HL-60 (cell line): ENCODE results near the gene TRAP1.

Experiments used
- DNase-seq, 2 experiments: peaks; one replicate each; pipeline ENCODE4 v3.0.0-alpha.2; 2010 to 2020; ENCODE audit warnings: low read depth in 1 of 2, low spot score in 1 of 2
- H3K27ac ChIP-seq: fragments of 250-450 bp; sonication (Bioruptor Pico); replicated peaks from 2 replicates; pipeline ENCODE4 v1.5.1; 2020; ENCODE audit warnings: mild to moderate bottlenecking, moderate library complexity
- H3K27me3 ChIP-seq: fragments of 250-450 bp; sonication (Bioruptor Pico); 2 replicates; pipeline ENCODE4 v1.5.1; 2021; ENCODE audit warnings: mild to moderate bottlenecking, moderate library complexity; ENCODE audit not compliant: insufficient read depth, poor library complexity, severe bottlenecking
- H3K4me3 ChIP-seq: replicated peaks from 2 replicates; pipeline ENCODE4 v1.5.1; 2011; ENCODE audit warnings: mild to moderate bottlenecking, control low read depth, low read length; ENCODE audit not compliant: insufficient read depth
- GABPA ChIP-seq: IDR thresholded peaks from 2 replicates; pipeline ENCODE4 v1.6.1; 2012; ENCODE audit warnings: low read depth
- POLR2AphosphoS5 ChIP-seq: IDR thresholded peaks from 2 replicates; pipeline ENCODE4 v1.6.1; 2012; ENCODE audit warnings: low read depth
- SPI1 ChIP-seq: IDR thresholded peaks from 2 replicates; pipeline ENCODE4 v1.6.1; 2012; ENCODE audit warnings: low read depth, mild to moderate bottlenecking, borderline replicate concordance
- TF ChIP-seq, protein P1 (sequence below): IDR thresholded peaks from one replicate; pipeline ENCODE4 v1.5.1; 2011; ENCODE audit warnings: low read length, control low read depth, inconsistent platforms; ENCODE audit not compliant: insufficient read depth
- TF ChIP-seq, protein P2 (sequence below): IDR thresholded peaks from 2 replicates; pipeline ENCODE4 v1.6.1; 2012; ENCODE audit warnings: low read depth; ENCODE audit not compliant: insufficient replicate concordance

TRAP1 gene

DNA sequence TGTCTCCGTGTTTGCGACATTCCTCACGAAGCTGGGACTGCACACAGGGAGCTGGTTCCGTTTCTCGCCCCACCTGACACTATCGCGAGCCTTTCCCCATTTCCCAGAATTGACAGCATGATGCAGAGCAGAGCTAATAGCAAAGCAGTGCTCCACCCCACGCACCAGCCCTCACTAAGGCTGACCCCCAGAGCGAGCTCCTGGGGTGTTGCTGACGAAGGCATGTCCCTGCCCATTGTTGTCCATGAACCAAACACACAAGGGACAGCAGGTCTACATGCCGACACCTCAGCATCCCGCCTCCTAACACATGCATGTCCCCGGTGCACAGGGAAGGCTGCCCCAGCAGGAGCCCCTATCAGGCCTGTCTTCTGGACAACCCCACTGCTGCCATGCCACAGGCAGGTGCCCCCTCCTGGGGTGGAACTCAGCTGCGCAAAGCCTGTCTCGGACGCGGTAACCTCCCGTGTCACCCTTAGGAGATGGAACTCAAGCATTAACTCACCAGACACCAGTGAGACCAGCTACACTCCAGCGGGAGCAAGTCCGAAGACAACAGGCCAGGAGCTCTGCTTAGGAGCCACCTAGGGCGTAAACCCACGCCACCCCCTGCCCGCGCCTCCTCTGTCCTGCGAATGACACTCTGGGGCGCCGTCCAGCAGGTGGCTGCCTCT is 16.9 kb upstream of the TRAP1 start:
- Histone ChIP-seq H3K4me3 (no peak overlapping the region), H3K27ac (no peak overlapping the region), H3K27me3 (no peaks in the 10 kb centered on the region)
- no peak for TF ChIP-seq SPI1
- TF ChIP-seq, protein P1, sequence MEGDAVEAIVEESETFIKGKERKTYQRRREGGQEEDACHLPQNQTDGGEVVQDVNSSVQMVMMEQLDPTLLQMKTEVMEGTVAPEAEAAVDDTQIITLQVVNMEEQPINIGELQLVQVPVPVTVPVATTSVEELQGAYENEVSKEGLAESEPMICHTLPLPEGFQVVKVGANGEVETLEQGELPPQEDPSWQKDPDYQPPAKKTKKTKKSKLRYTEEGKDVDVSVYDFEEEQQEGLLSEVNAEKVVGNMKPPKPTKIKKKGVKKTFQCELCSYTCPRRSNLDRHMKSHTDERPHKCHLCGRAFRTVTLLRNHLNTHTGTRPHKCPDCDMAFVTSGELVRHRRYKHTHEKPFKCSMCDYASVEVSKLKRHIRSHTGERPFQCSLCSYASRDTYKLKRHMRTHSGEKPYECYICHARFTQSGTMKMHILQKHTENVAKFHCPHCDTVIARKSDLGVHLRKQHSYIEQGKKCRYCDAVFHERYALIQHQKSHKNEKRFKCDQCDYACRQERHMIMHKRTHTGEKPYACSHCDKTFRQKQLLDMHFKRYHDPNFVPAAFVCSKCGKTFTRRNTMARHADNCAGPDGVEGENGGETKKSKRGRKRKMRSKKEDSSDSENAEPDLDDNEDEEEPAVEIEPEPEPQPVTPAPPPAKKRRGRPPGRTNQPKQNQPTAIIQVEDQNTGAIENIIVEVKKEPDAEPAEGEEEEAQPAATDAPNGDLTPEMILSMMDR = no peak
- no peak for TF ChIP-seq POLR2AphosphoS5
- TF ChIP-seq, protein P2, sequence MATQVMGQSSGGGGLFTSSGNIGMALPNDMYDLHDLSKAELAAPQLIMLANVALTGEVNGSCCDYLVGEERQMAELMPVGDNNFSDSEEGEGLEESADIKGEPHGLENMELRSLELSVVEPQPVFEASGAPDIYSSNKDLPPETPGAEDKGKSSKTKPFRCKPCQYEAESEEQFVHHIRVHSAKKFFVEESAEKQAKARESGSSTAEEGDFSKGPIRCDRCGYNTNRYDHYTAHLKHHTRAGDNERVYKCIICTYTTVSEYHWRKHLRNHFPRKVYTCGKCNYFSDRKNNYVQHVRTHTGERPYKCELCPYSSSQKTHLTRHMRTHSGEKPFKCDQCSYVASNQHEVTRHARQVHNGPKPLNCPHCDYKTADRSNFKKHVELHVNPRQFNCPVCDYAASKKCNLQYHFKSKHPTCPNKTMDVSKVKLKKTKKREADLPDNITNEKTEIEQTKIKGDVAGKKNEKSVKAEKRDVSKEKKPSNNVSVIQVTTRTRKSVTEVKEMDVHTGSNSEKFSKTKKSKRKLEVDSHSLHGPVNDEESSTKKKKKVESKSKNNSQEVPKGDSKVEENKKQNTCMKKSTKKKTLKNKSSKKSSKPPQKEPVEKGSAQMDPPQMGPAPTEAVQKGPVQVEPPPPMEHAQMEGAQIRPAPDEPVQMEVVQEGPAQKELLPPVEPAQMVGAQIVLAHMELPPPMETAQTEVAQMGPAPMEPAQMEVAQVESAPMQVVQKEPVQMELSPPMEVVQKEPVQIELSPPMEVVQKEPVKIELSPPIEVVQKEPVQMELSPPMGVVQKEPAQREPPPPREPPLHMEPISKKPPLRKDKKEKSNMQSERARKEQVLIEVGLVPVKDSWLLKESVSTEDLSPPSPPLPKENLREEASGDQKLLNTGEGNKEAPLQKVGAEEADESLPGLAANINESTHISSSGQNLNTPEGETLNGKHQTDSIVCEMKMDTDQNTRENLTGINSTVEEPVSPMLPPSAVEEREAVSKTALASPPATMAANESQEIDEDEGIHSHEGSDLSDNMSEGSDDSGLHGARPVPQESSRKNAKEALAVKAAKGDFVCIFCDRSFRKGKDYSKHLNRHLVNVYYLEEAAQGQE = no peak
- no peak for TF ChIP-seq GABPA
- DNase-seq = no peak

DNA sequence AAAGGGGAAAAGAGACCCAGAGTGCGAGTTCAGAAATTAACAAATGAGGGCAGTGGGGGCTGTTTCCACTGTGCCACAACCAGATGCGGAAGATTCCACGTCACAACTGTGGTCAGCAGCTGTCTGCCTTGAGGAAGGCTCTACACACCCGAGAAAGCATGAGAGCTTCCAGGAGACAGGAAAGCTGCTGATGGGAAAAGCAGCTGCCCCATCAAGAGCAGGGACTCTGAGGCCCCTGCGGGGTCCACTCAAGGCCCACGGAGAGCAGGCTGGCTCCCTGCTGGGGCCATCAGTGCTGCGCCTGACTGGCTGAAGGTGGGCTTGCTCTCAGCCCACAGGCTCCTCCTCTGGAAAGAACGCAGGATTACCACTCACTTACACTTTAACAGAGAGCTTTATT is 14.8 kb upstream of the TRAP1 start:
- TF ChIP-seq, protein P2 = no peak
- TF ChIP-seq SPI1 (no peak), GABPA (no peak), POLR2AphosphoS5 (no peak)
- TF ChIP-seq, protein P1 = no peak
- no peak overlapping the region for H3K4me3 ChIP-seq
- no peaks in the 10 kb centered on the region for H3K27me3 ChIP-seq
- no peak for DNase-seq
- no peak overlapping the region for H3K27ac ChIP-seq

DNA sequence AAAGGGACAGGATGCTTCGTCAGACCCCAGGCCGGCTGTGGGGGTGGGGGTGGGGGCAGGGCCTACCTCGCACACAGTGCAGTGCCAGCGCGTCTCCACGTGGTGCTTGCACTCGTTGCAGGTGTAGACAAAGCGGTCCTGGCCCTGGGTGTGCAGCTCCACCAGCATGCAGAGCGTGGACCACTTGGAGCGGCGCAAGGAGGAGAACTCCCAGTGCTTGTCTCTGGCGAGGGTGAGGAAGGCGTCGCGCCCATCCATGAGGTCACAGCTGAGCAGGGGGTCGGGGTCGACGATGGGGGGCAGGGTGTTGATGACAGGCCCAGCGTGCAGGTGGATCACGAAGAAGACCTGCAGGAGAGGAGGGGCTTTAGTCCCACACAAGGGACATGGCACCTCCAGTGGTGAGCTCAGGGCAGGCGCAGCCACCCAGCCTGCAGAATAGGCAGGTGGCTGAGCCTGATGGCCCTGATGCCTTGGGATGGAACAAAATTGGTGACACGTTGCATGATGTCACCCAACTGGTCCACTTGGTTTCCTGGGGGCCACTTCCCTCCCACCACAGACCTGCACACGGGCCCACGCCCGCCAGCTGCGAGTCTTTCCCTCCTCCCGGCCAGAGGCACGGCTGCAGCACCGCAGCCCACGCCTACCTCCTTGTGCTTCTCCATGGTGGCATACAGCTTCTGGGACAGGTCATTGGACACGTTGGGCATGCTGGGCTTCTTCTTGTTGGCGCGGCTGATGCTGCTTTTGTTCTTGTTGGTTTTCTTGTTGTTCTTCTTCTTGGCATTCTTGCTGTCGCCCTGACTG is 14.0 kb upstream of the TRAP1 start:
- H3K27me3 ChIP-seq = no peaks in the 10 kb centered on the region
- DNase-seq = no peak
- no peak overlapping the region for H3K27ac ChIP-seq
- TF ChIP-seq, protein P1 = no peak
- TF ChIP-seq POLR2AphosphoS5 = no peak
- TF ChIP-seq SPI1 = no peak
- TF ChIP-seq, protein P2 = no peak
- H3K4me3 ChIP-seq = no peak overlapping the region
